Esophagus squamous epithelium (tissue), 4 donors: ENCODE results near the gene ITPR2.

Experiments used
- POLR2A ChIP-seq, 4 donors: fragments of 450-650 bp; IDR thresholded peaks; one replicate each; pipeline ENCODE4 v1.6.1; 2017; ENCODE audit warnings: antibody characterized with exemption in 4 of 4, mild to moderate bottlenecking in 4 of 4, moderate library complexity in 3 of 4
- TF ChIP-seq, protein P1 (sequence below), 6 experiments: fragments of 450-650 bp in 4 of 6; fragments of 200-600 bp in 2 of 6; sonication (generic) in 2 of 6; IDR thresholded peaks; one replicate each; pipeline ENCODE4 v1.5.1; 2016 to 2019; ENCODE audit warnings: antibody characterized with exemption in 6 of 6, mild to moderate bottlenecking in 4 of 6, moderate library complexity in 4 of 6

DNA sequence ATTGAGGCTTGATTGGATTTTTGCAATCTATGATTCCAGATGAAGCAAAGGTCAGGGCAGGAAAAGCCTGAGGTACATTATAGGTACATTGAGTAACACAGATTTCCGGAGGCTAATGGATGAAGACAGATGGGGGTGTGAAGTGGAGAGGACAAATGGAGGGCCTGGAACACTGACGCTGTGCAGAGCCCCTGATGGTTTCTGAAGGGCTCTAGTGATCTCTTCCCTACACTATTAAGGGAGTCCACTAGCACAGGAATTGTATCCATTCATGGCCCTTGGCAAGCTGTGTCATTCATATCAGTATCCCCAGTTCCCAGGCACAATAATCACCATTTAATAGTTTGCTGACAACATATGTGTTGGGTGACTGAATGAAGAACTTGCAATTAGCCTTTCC lies 284.8 kb downstream of the ITPR2 start:
- TF ChIP-seq POLR2A (IDR thresholded peaks at IDR 0.05), result no peak
- TF ChIP-seq, protein P1, sequence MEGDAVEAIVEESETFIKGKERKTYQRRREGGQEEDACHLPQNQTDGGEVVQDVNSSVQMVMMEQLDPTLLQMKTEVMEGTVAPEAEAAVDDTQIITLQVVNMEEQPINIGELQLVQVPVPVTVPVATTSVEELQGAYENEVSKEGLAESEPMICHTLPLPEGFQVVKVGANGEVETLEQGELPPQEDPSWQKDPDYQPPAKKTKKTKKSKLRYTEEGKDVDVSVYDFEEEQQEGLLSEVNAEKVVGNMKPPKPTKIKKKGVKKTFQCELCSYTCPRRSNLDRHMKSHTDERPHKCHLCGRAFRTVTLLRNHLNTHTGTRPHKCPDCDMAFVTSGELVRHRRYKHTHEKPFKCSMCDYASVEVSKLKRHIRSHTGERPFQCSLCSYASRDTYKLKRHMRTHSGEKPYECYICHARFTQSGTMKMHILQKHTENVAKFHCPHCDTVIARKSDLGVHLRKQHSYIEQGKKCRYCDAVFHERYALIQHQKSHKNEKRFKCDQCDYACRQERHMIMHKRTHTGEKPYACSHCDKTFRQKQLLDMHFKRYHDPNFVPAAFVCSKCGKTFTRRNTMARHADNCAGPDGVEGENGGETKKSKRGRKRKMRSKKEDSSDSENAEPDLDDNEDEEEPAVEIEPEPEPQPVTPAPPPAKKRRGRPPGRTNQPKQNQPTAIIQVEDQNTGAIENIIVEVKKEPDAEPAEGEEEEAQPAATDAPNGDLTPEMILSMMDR (IDR thresholded peaks at IDR 0.05), result no peak
